T47D (cell line): ENCODE measurements around the gene ANKRD40.

Experiments used
- DNase-seq, 2 experiments: peaks; one replicate each; pipeline versions ENCODE4 v3.0.0 to v3.0.0-alpha.2; 2011 to 2012; ENCODE audit warnings: low read depth in 1 of 2, low spot score in 1 of 2
- JUND ChIP-seq: IDR thresholded peaks from 2 replicates; pipeline ENCODE4 v1.6.1; 2012; ENCODE audit warnings: low read depth
- in situ Hi-C: cut with HindIII; loops from 2 replicates; pipeline ENCODE4 v1.10.0; 2016; ENCODE audit warnings: low sequenced_read_pairs, low pct_unique_long_range_greater_than_20kb

Gene ANKRD40

DNA sequence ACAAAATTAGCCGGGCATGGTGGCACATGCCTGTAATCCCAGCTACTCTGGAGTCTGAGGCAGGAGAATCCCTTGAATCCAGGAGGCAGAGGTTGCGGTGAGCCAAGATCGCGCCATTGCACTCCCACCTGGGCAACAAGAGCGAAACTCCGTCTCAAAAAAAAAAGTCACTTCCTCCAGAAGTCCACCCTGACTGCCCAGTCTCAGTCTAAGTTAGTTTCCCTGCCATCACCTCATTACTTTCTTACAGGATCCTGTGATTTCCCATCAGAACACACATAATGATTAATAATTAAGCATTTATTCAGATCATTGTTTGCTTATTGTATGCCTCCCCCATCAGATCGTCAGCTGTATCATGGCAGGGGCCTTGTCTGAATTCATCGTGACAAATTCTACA lies 41.4 kb downstream of the ANKRD40 start:
- DNase-seq = no peak
- in situ Hi-C loops = no loop called here
- no peak for TF ChIP-seq JUND

DNA sequence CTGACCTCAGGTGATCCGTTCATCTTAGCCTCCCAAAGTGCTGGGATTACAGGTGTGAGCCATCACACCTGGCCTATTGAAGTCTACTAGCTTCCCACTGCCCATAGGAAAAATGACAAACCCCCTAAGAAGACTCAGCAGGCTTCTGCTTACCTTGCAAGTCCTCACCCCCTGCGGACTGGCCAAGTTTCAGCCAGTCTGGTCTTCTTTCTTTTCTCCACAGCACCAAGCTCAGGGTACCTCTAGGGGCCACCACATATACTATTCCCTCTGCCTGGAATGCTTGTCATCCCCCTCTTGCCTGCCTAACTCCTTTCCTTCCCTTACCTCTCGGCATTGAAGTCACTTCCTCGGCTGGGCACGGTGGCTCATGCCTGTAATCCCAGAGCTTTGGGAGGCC lies 41.9 kb downstream of the ANKRD40 start:
- in situ Hi-C loops = no loop called here
- TF ChIP-seq JUND = no peak
- DNase-seq = no peak

DNA sequence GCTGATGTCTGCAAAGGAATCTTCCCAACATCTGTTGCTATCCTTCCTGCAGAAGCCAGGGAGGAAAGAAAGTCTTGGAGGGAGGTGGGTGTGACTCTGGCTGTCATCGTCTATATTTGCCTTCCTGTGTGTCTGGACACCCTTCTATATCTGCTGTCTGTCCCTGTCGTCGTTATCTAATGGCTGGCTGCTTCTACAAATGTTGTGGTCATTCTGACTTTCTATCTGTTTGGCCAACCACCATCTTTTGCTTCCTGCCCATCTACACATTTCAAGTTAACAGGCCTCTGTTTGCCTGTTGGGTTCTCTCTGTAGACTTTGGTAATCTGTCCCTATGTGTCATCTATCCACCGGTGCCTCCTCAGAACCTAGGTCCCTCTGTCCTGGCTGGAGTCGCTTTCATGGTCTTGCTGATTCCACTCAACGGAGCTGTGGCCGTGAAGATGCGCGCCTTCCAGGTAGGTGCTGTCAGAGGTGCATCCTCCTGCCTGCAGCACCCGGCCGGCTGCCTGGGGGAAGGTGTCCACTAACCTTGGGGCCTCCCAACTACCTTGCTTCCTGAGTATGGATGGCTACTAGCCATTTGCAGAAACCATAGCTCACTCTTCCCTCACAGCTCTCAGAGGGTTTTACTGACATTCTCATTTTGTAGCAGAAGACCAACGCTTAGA lies 42.8 kb downstream of the ANKRD40 start:
- DNase-seq = no peak
- in situ Hi-C loops = no loop called here
- no peak for TF ChIP-seq JUND

DNA sequence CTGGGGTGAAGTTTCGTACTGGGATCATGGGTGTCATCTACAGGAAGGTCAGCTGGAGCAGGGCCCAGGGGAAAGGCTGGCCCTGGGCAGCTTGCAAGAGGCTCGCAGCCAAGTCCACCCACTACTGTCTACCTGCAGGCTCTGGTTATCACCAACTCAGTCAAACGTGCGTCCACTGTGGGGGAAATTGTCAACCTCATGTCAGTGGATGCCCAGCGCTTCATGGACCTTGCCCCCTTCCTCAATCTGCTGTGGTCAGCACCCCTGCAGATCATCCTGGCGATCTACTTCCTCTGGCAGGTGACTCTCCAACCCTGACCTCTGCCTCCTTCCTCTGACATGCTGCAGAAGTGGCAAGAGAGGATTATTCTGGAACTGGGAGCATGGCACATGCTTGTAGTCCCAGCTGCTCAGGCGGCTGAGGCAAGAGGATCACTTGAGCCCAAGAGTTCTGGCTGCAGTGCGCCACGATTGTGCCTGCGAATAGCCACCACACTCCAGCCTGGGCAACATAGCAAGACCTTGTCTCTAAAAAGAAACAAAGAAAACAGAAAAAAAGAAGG lies 43.8 kb downstream of the ANKRD40 start:
- TF ChIP-seq JUND = no peak
- no peak for DNase-seq
- in situ Hi-C loops = no loop called here

DNA sequence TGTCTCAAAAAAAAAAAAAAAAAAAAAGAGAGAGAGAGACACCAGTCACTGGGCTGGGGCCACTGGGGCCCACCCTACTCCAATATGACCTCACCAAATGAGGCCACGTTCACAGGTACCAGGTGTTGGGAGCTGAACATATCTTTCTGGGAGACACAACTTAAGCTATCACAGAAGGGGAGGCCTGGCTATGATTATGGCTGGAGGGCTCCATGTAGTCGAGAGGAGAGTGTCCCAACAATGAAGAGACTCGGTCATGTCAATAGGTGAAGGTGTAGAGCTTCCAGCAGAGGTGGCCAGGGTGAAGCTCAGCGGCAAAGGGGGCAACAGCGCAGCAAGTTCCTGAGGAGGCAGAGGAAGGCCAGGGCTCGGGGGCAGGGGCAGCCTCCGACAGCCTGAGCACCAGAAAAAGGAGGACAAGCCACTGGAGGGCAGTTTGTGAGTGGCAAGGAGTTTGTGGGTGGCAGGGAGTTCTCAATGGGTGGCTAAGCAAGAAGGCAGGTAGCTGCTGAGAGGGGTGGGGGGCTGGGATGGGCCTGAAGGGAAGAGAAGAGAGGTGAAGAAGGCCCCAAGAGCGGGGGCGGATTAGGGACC lies 45.0 kb downstream of the ANKRD40 start:
- no peak for DNase-seq
- in situ Hi-C loops = no loop called here
- TF ChIP-seq JUND = no peak

DNA sequence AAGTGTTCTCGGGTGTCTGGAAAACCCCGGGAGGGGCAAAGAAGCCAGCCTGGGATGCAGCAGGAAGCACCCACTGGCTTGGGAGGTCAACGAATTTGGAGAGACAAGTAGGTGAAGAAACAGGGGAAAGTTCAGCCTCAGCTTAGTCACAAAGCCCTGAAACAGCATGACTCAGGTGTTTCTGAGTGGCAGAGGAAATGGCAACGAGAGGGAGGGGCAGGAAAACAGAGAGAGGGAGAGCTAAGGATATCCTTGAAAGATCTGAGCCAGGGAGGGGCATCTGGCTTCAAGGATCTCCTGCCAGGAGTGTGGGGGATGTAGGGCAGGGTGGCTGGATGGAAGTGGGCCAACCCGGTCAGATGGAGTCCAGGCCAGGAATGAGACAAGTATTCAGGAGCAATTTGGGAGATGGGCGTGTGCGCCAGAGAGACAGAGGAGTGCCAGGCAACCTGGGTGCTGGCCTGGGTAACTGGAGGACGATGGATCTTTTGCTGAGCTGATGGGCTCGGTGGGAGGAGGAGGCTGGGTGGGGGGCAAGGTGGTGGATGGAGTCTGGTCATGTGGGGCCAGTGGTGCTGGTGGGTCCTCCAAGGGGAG lies 45.8 kb downstream of the ANKRD40 start:
- in situ Hi-C loops = no loop called here
- peak; percentile 72 to 85 for DNase-seq

DNA sequence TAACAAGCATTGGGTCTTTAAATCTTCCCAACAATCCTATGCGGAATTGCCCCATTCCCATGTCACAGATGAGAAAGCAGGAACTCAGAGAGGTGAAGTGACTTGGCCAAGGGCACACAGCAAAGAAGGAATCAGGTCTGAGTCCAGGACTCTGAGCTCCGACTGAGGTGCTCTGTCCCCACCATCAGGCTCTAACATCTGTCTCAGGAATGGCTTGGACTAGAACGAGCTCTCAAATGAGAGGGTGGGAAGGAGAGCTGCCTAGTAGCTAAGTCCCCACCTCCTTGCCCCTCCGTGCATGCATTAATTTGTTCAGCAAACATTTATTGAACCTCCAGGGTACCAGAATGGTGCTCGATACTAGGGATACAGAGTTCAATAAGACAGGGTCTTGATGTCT lies 46.4 kb downstream of the ANKRD40 start:
- TF ChIP-seq JUND = no peak
- in situ Hi-C loops = no loop called here
- no peak for DNase-seq

More for the DNA sequence above, 45.8 kb downstream of the ANKRD40 start:
- no peak for TF ChIP-seq JUND

DNA sequence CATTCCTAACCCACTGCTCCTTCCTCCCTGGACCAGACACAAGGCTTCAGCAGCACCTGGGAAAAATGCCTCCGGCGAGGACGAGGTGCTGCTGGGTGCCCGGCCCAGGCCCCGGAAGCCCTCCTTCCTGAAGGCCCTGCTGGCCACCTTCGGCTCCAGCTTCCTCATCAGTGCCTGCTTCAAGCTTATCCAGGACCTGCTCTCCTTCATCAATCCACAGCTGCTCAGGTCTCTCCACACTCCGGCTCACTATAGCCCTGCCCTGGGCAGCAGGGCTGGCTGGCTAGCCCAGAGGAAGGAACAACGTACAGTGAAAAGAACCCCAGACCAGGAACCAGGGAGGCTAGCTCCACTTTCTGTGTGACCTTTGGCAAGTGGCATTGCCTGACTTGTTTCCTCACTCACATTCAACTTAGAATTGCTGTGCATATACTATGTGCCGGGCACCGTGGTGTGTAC lies 46.8 kb downstream of the ANKRD40 start:
- no peak for DNase-seq
- in situ Hi-C loops = no loop called here
- no peak for TF ChIP-seq JUND

DNA sequence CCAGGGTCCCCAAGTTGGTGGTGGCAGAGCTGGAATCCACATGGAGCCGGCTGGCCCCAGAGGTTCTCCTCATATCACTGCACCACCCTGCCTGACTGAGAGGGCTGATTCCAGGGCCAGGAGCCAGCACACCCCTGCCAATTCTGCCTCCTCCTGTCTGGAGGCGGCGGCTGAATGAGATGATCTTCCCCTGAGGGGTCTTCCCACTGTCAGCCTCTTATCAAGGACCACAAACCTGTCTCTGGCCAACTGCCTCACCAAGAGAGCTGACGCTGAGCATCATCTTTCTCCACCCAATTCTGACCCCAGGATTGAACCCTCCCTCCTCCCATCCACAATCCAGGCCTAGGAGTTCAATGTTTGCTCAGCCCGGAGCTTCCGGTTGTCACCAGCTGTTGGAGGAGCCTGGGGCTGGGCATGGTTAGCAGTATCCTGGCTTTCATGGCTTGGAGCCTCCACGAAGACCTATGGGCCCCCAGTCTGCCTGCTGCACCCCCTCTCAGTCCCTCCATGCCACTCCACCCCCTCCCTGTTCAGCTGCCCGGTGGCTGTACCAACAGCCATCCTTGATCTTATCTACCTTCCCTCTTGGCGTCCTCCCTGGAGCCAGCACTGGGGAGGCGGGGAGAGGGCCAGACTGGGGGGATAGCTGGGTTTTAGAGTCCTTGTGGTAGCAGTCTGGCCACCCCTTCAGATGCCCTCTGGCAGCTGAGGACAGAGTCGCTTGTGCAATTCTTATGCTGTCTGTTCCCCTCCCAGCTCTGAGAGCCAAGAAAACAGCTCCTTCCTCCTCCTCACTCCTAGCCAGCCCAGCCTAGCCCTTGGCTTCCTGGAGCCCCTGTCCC lies 47.5 kb downstream of the ANKRD40 start:
- DNase-seq = peak; percentile 65 to 80
- in situ Hi-C loops = no loop called here
- TF ChIP-seq JUND = no peak

DNA sequence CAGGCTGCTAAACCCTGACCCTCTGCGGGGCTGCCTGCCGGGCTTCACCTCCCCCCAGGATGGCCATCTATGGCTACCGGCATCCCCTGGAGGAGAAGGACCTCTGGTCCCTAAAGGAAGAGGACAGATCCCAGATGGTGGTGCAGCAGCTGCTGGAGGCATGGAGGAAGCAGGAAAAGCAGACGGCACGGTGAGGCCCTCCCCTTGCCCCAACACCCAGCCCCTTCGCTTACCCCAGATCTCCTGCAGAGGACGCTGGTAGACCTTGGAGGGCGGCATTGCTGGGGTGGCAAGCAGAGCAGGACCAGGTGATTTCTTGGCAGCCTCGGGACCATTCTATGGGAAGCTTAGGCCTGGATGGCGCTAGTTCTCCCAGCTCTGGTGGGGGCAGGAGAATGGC lies 48.5 kb downstream of the ANKRD40 start:
- in situ Hi-C loops = no loop called here
- no peak for DNase-seq
- TF ChIP-seq JUND = no peak

DNA sequence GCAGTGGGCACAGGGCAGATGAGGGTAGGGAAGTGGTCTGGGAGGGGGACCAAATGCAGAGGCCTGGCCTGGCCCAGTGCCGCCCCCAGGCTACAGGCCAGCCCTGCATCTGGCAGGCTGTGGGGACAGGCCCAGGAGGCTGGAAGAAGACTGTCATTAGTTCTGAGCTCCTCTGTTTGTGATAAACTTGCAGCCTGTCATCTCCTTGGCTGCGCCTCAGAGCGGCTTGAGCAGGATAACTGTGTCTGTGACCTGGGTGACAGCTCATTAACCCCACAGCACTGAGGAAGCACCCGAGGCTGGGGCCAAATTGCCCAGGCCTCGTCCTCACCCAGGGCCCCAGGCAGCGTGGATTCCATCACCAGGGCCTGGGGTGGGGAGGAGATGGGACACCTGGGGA lies 49.1 kb downstream of the ANKRD40 start:
- TF ChIP-seq JUND = no peak
- no peak for DNase-seq
- in situ Hi-C loops = no loop called here

DNA sequence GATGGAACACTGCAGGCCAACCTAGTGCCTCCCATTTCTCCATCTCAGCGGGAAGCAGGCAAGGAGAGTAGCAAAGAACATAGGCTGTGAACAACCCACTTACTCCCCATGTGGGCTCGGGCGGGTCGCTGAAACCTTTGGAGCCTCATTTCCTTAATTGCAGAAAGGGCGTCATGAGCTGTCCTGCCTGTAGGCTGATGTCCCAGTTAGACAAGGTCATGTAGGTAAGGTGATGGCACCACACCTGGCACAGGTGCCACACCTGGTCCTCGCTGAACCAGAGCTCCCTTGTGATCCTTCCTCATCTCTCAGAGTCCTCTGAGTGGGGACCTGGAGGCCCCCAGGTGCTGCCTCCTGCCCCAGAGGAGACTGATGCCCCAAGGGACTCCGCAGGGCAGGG lies 50.1 kb downstream of the ANKRD40 start:
- in situ Hi-C loops = no loop called here
- DNase-seq = peak in 1 of 2 experiments; percentile 26
- TF ChIP-seq JUND = no peak
